IMR-90 (cell line): Measurements from ENCODE around the gene KCTD3. TPM values are rescaled to one million over a fixed set of nuclear protein-coding genes. Genes with fewer than 3 reads are reported as not detected.

Source experiments
- ATAC-seq: fragments of 200-7000 bp; cut with Tn5 transposase; 2 replicates; pipeline ENCODE4 v1.9.1; 2020; ENCODE audit warnings: low read depth, mild to moderate bottlenecking, moderate library complexity
- BruUV-seq: library from RNA; stranded (reverse); fragments of 400-500 nt; replicated peaks from 2 replicates; lab custom pipeline; 2021; lab: Mats Ljungman, UMichigan
- CTCF ChIA-PET: fragments of 300-600 bp; formaldehyde crosslinking; extraction: SDS; loops from one replicate; lab custom pipeline; 2021; ENCODE audit warnings: antibody characterized with exemption; lab: Yijun Ruan, JAX
- POLR2A ChIA-PET: fragments of 300-600 bp; sonication (Branson Sonifier 250); formaldehyde crosslinking; loops from one replicate; lab custom pipeline; 2022; ENCODE audit warnings: antibody characterized with exemption; ENCODE audit not compliant: unreplicated experiment; lab: Charles Lee
- DNase-seq: peaks from one replicate; pipeline ENCODE4 v3.0.0; 2013
- H2AFZ ChIP-seq: replicated peaks from 2 replicates; pipeline ENCODE3; 2013; ENCODE audit warnings: low read length, mild to moderate bottlenecking; ENCODE audit not compliant: poor library complexity
- H2AK5ac ChIP-seq: 2 replicates; pipeline ENCODE4 v1.6.1; 2013; ENCODE audit warnings: low read depth, low read length, inconsistent platforms
- H2AK9ac ChIP-seq: replicated peaks from 2 replicates; pipeline ENCODE3; 2013; ENCODE audit warnings: mild to moderate bottlenecking, low read depth, low read length, moderate library complexity; ENCODE audit not compliant: poor library complexity
- H2BK120ac ChIP-seq: 2 replicates; pipeline ENCODE4 v1.6.1; 2013; ENCODE audit warnings: low read depth, low read length, inconsistent platforms
- H2BK15ac ChIP-seq: 3 replicates; pipeline ENCODE4 v1.6.1; 2013; ENCODE audit warnings: low read depth, low read length, inconsistent platforms
- H2BK20ac ChIP-seq: 2 replicates; pipeline ENCODE4 v1.6.1; 2013; ENCODE audit warnings: low read depth, mild to moderate bottlenecking, inconsistent platforms, low read length, moderate library complexity
- H2BK5ac ChIP-seq: 2 replicates; pipeline ENCODE4 v1.6.1; 2013; ENCODE audit warnings: mild to moderate bottlenecking, low read depth, low read length, inconsistent platforms; ENCODE audit not compliant: poor library complexity, severe bottlenecking
- H3K14ac ChIP-seq: replicated peaks from 2 replicates; pipeline ENCODE4 v1.6.1; 2013; ENCODE audit warnings: low read depth, low read length, inconsistent platforms
- H3K18ac ChIP-seq: 2 replicates; pipeline ENCODE4 v1.6.1; 2013; ENCODE audit warnings: low read depth, low read length, control low read depth
- H3K23ac ChIP-seq: 2 replicates; pipeline ENCODE4 v1.6.1; 2013; ENCODE audit warnings: low read depth, low read length, inconsistent platforms
- H3K27ac ChIP-seq: 2 replicates; pipeline ENCODE4 v1.5.1; 2013; ENCODE audit warnings: mild to moderate bottlenecking, control low read depth, low read length; ENCODE audit not compliant: insufficient read depth
- H3K27me3 ChIP-seq: 2 replicates; pipeline ENCODE4 v1.6.1; 2013; ENCODE audit warnings: low read length; ENCODE audit not compliant: control insufficient read depth, insufficient read depth
- H3K36me3 ChIP-seq: 2 replicates; pipeline ENCODE4 v1.6.1; 2013; ENCODE audit warnings: low read length, mixed read lengths; ENCODE audit not compliant: control insufficient read depth, insufficient read depth
- H3K4ac ChIP-seq: 2 replicates; pipeline ENCODE4 v1.6.1; 2013; ENCODE audit warnings: low read depth, low read length, inconsistent platforms
- H3K4me1 ChIP-seq: 2 replicates; pipeline ENCODE4 v1.6.1; 2013; ENCODE audit warnings: low read length, mixed read lengths; ENCODE audit not compliant: control insufficient read depth, insufficient read depth
- H3K4me2 ChIP-seq: 2 replicates; pipeline ENCODE4 v1.6.1; 2013; ENCODE audit warnings: low read depth, mild to moderate bottlenecking, control low read depth, low read length, moderate library complexity
- H3K4me3 ChIP-seq: 2 replicates; pipeline ENCODE4 v1.5.1; 2013; ENCODE audit warnings: low read depth, mild to moderate bottlenecking, control low read depth, low read length, moderate library complexity; ENCODE audit not compliant: insufficient read depth
- H3K56ac ChIP-seq: 2 replicates; pipeline ENCODE4 v1.6.1; 2013; ENCODE audit warnings: low read length, inconsistent platforms; ENCODE audit not compliant: insufficient read depth; ENCODE audit errors: extremely low read depth
- H3K79me1 ChIP-seq, 2 experiments: 2 replicates each; pipeline ENCODE4 v1.6.1; 2013; ENCODE audit warnings: low read length in 2 of 2, inconsistent platforms in 1 of 2, low read depth in 1 of 2
- H3K9ac ChIP-seq: 2 replicates; pipeline ENCODE4 v1.6.1; 2013; ENCODE audit warnings: low read depth, low read length, control low read depth
- H3K9me1 ChIP-seq: 2 replicates; pipeline ENCODE4 v1.6.1; 2013; ENCODE audit warnings: low read length, inconsistent platforms; ENCODE audit not compliant: insufficient read depth
- H3K9me3 ChIP-seq: 2 replicates; pipeline ENCODE4 v1.6.1; 2013; ENCODE audit warnings: low read length; ENCODE audit not compliant: control insufficient read depth, insufficient read depth
- H4K20me1 ChIP-seq: 2 replicates; pipeline ENCODE4 v1.6.1; 2013; ENCODE audit warnings: low read length, inconsistent platforms; ENCODE audit not compliant: insufficient read depth
- H4K5ac ChIP-seq: 2 replicates; pipeline ENCODE4 v1.6.1; 2013; ENCODE audit warnings: mild to moderate bottlenecking, low read depth, low read length, control low read depth
- H4K8ac ChIP-seq, 2 experiments: 2 replicates each; pipeline ENCODE4 v1.6.1; 2013; ENCODE audit warnings: low read depth in 2 of 2, low read length in 2 of 2, control low read depth in 1 of 2, inconsistent platforms in 1 of 2
- H4K91ac ChIP-seq: 2 replicates; pipeline ENCODE4 v1.6.1; 2013; ENCODE audit warnings: low read depth, low read length, inconsistent platforms; ENCODE audit not compliant: insufficient read depth
- CEBPB ChIP-seq: IDR thresholded peaks from 2 replicates; pipeline ENCODE4 v1.6.1; 2012; ENCODE audit warnings: low read depth, low read length, improper control_type of control experiment
- MXI1 ChIP-seq: IDR thresholded peaks from 2 replicates; pipeline ENCODE4 v1.6.1; 2012; ENCODE audit warnings: low read depth, mild to moderate bottlenecking, low read length, moderate library complexity, borderline replicate concordance
- RAD21 ChIP-seq: IDR thresholded peaks from 2 replicates; pipeline ENCODE4 v1.6.1; 2012; ENCODE audit warnings: low read length, improper control_type of control experiment
- RCOR1 ChIP-seq: IDR thresholded peaks from 2 replicates; pipeline ENCODE4 v1.6.1; 2012; ENCODE audit warnings: mild to moderate bottlenecking, low read length, improper control_type of control experiment; ENCODE audit not compliant: insufficient replicate concordance
- dilution Hi-C: fragments of 300-500 bp; cut with HindIII; formaldehyde crosslinking; loops from one replicate; pipeline ENCODE4 v1.14.3; 2018; ENCODE audit warnings: low sequenced_read_pairs; ENCODE audit not compliant: unreplicated experiment
- in situ Hi-C: fragments of 300-500 bp; cut with MboI; formaldehyde crosslinking; loops from 3 replicates; pipeline ENCODE4 v1.14.3; 2019; ENCODE audit warnings: low sequenced_read_pairs, inconsistent platforms, mixed read lengths
- intact Hi-C: fragments of 100-400 bp; cut with micrococcal nuclease; formaldehyde crosslinking; loops from 2 replicates; pipeline ENCODE4 v1.10.0; 2022
- polyA plus RNA-seq, 3 experiments: library from polyadenylated mRNA; depleted of rRNA; stranded (reverse); fragments of >200 nt; gene quantifications; 2 replicates each; pipeline ENCODE4 v1.2.3, GENCODE V29; 2012; ENCODE audit warnings: low replicate concordance in 1 of 3
- total RNA-seq: library from RNA; depleted of rRNA; stranded (reverse); fragments of >200 nt; gene quantifications from 2 replicates; pipeline ENCODE4 v1.2.3, GENCODE V29; 2012
- TF ChIP-seq, protein P1 (sequence below): conservative IDR thresholded peaks from 2 replicates; pipeline ENCODE4 v1.5.1; 2012; ENCODE audit warnings: mild to moderate bottlenecking, low read depth, low read length, improper control_type of control experiment
- TF ChIP-seq, protein P2 (sequence below): fragments of 150-350 bp; IDR thresholded peaks from 2 replicates; pipeline ENCODE4 v1.6.1; 2017; ENCODE audit warnings: mild to moderate bottlenecking, antibody characterized with exemption, low read length, low read depth

Gene KCTD3
- total and polyA plus RNA-seq, 2 of the 4 experiments (the other 2 are of a cell fraction): 43.6 to 49.5 TPM

- dilution Hi-C loops: no loop called here
- Histone ChIP-seq H3K56ac (no peak overlapping the region), H3K18ac (peak overlapping the region; percentile 23; the same call in 1 of the 2 replicates), H3K79me1 (peaks cover 8 to 22% of the 10 kb centered on the region in 2 experiments), H3K9ac (no peak overlapping the region), H4K20me1 (peaks cover 3% of the 10 kb centered on the region; the same call in 1 of the 2 replicates), H2AK9ac (no peak overlapping the region), H3K9me3 (no peaks in the 10 kb centered on the region), H2BK5ac (peak overlapping the region; percentile 25), H3K36me3 (peaks cover 2% of the 10 kb centered on the region), H4K91ac (no peak overlapping the region), H2AK5ac (no peak overlapping the region), H2AFZ (no peak overlapping the region), H2BK20ac (no peak overlapping the region), H3K14ac (no peak overlapping the region), H3K27ac (peak overlapping the region; percentile 64; the same call in 1 of the 2 replicates), H2BK15ac (no peak overlapping the region), H3K4me1 (peaks cover 22% of the 10 kb centered on the region), H3K27me3 (no peaks in the 10 kb centered on the region), H2BK120ac (no peak overlapping the region), H4K8ac (no peak overlapping the region; a peak in 1 of 4 replicates), H3K4me2 (peak overlapping the region; percentile 51; the same call in 1 of the 2 replicates), H3K9me1 (peaks cover 3% of the 10 kb centered on the region), H3K23ac (no peak overlapping the region), H4K5ac (peak overlapping the region; percentile 36; the same call in 1 of the 2 replicates), H3K4me3 (no peak overlapping the region), H3K4ac (no peak overlapping the region)
- in situ Hi-C loops: no loop called here
- ATAC-seq (peak; percentile 40), DNase-seq (no peak)
- ChIA-PET CTCF (no interaction called here), POLR2A (no interaction called here)
- TF ChIP-seq MXI1 (no peak), RCOR1 (no peak), CEBPB (no peak), RAD21 (no peak)
- TF ChIP-seq, protein P1, sequence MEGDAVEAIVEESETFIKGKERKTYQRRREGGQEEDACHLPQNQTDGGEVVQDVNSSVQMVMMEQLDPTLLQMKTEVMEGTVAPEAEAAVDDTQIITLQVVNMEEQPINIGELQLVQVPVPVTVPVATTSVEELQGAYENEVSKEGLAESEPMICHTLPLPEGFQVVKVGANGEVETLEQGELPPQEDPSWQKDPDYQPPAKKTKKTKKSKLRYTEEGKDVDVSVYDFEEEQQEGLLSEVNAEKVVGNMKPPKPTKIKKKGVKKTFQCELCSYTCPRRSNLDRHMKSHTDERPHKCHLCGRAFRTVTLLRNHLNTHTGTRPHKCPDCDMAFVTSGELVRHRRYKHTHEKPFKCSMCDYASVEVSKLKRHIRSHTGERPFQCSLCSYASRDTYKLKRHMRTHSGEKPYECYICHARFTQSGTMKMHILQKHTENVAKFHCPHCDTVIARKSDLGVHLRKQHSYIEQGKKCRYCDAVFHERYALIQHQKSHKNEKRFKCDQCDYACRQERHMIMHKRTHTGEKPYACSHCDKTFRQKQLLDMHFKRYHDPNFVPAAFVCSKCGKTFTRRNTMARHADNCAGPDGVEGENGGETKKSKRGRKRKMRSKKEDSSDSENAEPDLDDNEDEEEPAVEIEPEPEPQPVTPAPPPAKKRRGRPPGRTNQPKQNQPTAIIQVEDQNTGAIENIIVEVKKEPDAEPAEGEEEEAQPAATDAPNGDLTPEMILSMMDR: no peak
- TF ChIP-seq, protein P2, sequence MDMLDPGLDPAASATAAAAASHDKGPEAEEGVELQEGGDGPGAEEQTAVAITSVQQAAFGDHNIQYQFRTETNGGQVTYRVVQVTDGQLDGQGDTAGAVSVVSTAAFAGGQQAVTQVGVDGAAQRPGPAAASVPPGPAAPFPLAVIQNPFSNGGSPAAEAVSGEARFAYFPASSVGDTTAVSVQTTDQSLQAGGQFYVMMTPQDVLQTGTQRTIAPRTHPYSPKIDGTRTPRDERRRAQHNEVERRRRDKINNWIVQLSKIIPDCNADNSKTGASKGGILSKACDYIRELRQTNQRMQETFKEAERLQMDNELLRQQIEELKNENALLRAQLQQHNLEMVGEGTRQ: no peak
- intact Hi-C loops: no loop called here
- BruUV-seq: no TSS peak
These were observed 30.9 kb downstream of the KCTD3 start for GRCh38 chr1:215597961-215598360.
